Measurements from ENCODE around the gene CHST4. TPM values are rescaled to one million over a fixed set of nuclear protein-coding genes. Genes with fewer than 3 reads are reported as not detected.

The CHST4 gene
- total and polyA plus RNA-seq, 9 of the 15 experiments (the other 6 are each of a cell fraction or from before 2014, with no cell fraction given): 0.07 TPM; not detected in 8

GRCh38 chr16:71570144-71570543 lies 43.9 kb downstream of the CHST4 start:
- no peak for FAIRE-seq
- intact Hi-C loops (cut with micrococcal nuclease) (no loop called here), in situ Hi-C loops (cut with MboI) (no loop called here)
- Histone ChIP-seq H3K9me1 (ENCODE audit: control insufficient read depth, insufficient read depth, low read length) (no peaks in the 10 kb centered on the region), H4K20me1 (replicated peaks; ENCODE audit: control insufficient read depth, insufficient read depth, low read length) (no peaks in the 10 kb centered on the region), H3K4me1 (replicated peaks in 1 of 2; ENCODE audit: control insufficient read depth in 2 of 2, insufficient read depth in 2 of 2, low read length in 2 of 2) (peaks cover 0 to 9% of the 10 kb centered on the region in 2 experiments; a peak in 2 of 5 replicates), H3K4me3 (no peak overlapping the region), H3K27me3 (ENCODE audit: control insufficient read depth in 2 of 2, insufficient read depth in 2 of 2, low read length in 2 of 2) (peaks cover 20 to 25% of the 10 kb centered on the region in 2 experiments; a peak in 4 of 5 replicates), H3K36me3 (ENCODE audit: control insufficient read depth, insufficient read depth, low read length) (no peaks in the 10 kb centered on the region), H3K79me2 (ENCODE audit: control insufficient read depth, insufficient read depth, low read length) (no peaks in the 10 kb centered on the region), H3K27ac (ENCODE audit: extremely low read depth, low read depth, low read length) (no peak overlapping the region), H3K9ac (ENCODE audit: insufficient read depth in 1 of 2, low read depth in 2 of 2, low read length in 2 of 2) (no peak overlapping the region), H3K4me2 (ENCODE audit: insufficient read depth, low read length) (no peak overlapping the region), H3K9me3 (replicated peaks; ENCODE audit: control insufficient read depth, insufficient read depth, low read depth, low read length) (no peaks in the 10 kb centered on the region), H2AFZ (ENCODE audit: low read depth, low read length) (no peak overlapping the region)
- CTCF ChIA-PET (ENCODE audit: low intra/inter-chr PET ratio): no interaction called here
- DNase-seq (ENCODE audit: extremely low read depth in 1 of 4, low spot score in 3 of 4): no peak
- BruUV-seq (replicated peaks): no TSS peak
- WGBS (ENCODE audit: insufficient coverage, low coverage, missing lambda C conversion rate): 2% methylated on average over 8 of the region's 8 CpGs
- no peak for ATAC-seq
- POLR2A ChIA-PET: no interaction called here
- TF ChIP-seq ELK1 (CRISPR knock-in tag; IDR thresholded peaks at IDR 0.05): no peak
- TF ChIP-seq MCM3 (IDR thresholded peaks at IDR 0.05): no peak
- no peak for TF ChIP-seq KAT8 (IDR thresholded peaks at IDR 0.05; ENCODE audit: low read depth)
- no peak for TF ChIP-seq FOXA3 (CRISPR knock-in tag; conservative IDR thresholded peaks at IDR 0.05 in 1 of 2, IDR thresholded peaks at IDR 0.05 in 1 of 2)
- TF ChIP-seq ZNF175 (CRISPR knock-in tag; IDR thresholded peaks at IDR 0.05; ENCODE audit: low read depth): no peak
- TF ChIP-seq ETV5 (CRISPR knock-in tag; IDR thresholded peaks at IDR 0.05; ENCODE audit: low read depth): no peak
- TF ChIP-seq ZNF232 (CRISPR knock-in tag; IDR thresholded peaks at IDR 0.05): no peak
- TF ChIP-seq PKNOX1 (IDR thresholded peaks at IDR 0.05): no peak
- peak; percentile 80 for TF ChIP-seq MAFG (tag; conservative IDR thresholded peaks at IDR 0.05)
- no peak for TF ChIP-seq ATF7 (IDR thresholded peaks at IDR 0.05)
- TF ChIP-seq JUNB (CRISPR knock-in tag; conservative IDR thresholded peaks at IDR 0.05): no peak
- peak; percentile 77 for TF ChIP-seq MAFK (IDR thresholded peaks at IDR 0.05; ENCODE audit: low read length)
- no peak for TF ChIP-seq HMGN3 (IDR thresholded peaks at IDR 0.05; ENCODE audit: borderline replicate concordance, extremely low read depth, insufficient read length, low read depth, low read length)
- peak; percentile 89 for TF ChIP-seq ZNF316 (IDR thresholded peaks at IDR 0.05)
- TF ChIP-seq NR2C2 (CRISPR knock-in tag; IDR thresholded peaks at IDR 0.05): no peak
- TF ChIP-seq NR2C2 (tag; IDR thresholded peaks at IDR 0.05): no peak
- no peak for TF ChIP-seq NFIX (CRISPR knock-in tag; IDR thresholded peaks at IDR 0.05; ENCODE audit: low read depth)
- no peak for TF ChIP-seq CBX5 (IDR thresholded peaks at IDR 0.05; ENCODE audit: borderline replicate concordance, low read depth)
- TF ChIP-seq MAFF (IDR thresholded peaks at IDR 0.05; ENCODE audit: low read length): peak; percentile 74
- no peak for TF ChIP-seq JUND (IDR thresholded peaks at IDR 0.05; ENCODE audit: borderline replicate concordance, low read depth, low read length)
- TF ChIP-seq JUND (tag; IDR thresholded peaks at IDR 0.05; ENCODE audit: borderline replicate concordance, low read depth, low read length): no peak
- TF ChIP-seq OTX1 (CRISPR knock-in tag; IDR thresholded peaks at IDR 0.05): no peak
- TF ChIP-seq ZNF224 (CRISPR knock-in tag; IDR thresholded peaks at IDR 0.05): no peak
- TF ChIP-seq E2F6 (IDR thresholded peaks at IDR 0.05; ENCODE audit: borderline replicate concordance in 1 of 2, extremely low read depth in 1 of 2, insufficient read depth in 1 of 2, insufficient read length in 1 of 2, low read depth in 1 of 2, low read length in 1 of 2, poor library complexity in 1 of 2, severe bottlenecking in 1 of 2): no peak

Data from K562 (cell line).